Gastrocnemius medialis (tissue), 4 donors: ENCODE measurements around the gene ZNF646. TPM values are rescaled to one million over a fixed set of nuclear protein-coding genes. Genes with fewer than 3 reads are reported as not detected.

Source experiments
- ATAC-seq, 2 donors: fragments of 150-250 bp; one replicate each; pipeline ENCODE4 v1.9.1; 2016
- DNase-seq, 2 donors: peaks; one replicate each; pipeline ENCODE4 v3.0.0-alpha.2; 2019
- H3K27ac ChIP-seq, 4 donors: fragments of 200-600 bp; sonication (generic); 1 replicate in 1 of 4; 2 replicates in 3 of 4; pipeline ENCODE4 v1.5.1; 2016 to 2018; ENCODE audit warnings: mild to moderate bottlenecking in 2 of 4, moderate library complexity in 1 of 4
- H3K27me3 ChIP-seq, 3 donors: fragments of 200-600 bp; sonication (generic) in 2 of 3; 1 replicate in 1 of 3; 2 replicates in 2 of 3; pipeline versions ENCODE4 v1.5.1 to v1.6.0; 2016 to 2019; ENCODE audit warnings: mild to moderate bottlenecking in 1 of 3, moderate library complexity in 1 of 3
- H3K36me3 ChIP-seq, 2 donors: fragments of 200-600 bp; sonication (generic) in 1 of 2; one replicate each; pipeline ENCODE4 v1.5.1; 2017 to 2018
- H3K4me1 ChIP-seq, 2 donors: fragments of 200-600 bp; sonication (generic) in 1 of 2; one replicate each; pipeline ENCODE4 v1.5.1; 2016 to 2017; ENCODE audit warnings: mild to moderate bottlenecking in 2 of 2
- H3K4me3 ChIP-seq, 4 donors: fragments of 200-600 bp; sonication (generic) in 3 of 4; 1 replicate in 1 of 4; 2 replicates in 3 of 4; pipeline ENCODE4 v1.5.1; 2016 to 2019; ENCODE audit warnings: mild to moderate bottlenecking in 2 of 4
- H3K9me3 ChIP-seq, 3 donors: fragments of 200-600 bp; sonication (generic) in 2 of 3; 1 replicate in 1 of 3; 2 replicates in 2 of 3; pipeline ENCODE4 v1.5.1; 2016 to 2019
- CTCF ChIP-seq, 5 experiments: fragments of 450-650 bp in 3 of 5; fragments of 200-600 bp in 2 of 5; sonication (generic) in 2 of 5; IDR thresholded peaks in 4 of 5; conservative IDR thresholded peaks in 1 of 5; 1 replicate in 4 of 5; 2 replicates in 1 of 5; pipeline ENCODE4 v1.5.1; 2016 to 2019; ENCODE audit warnings: antibody characterized with exemption in 5 of 5, mild to moderate bottlenecking in 3 of 5, moderate library complexity in 3 of 5
- POLR2A ChIP-seq, 2 donors: fragments of 450-650 bp; IDR thresholded peaks; one replicate each; pipeline ENCODE4 v1.6.1; 2017; ENCODE audit warnings: antibody characterized with exemption in 2 of 2, mild to moderate bottlenecking in 2 of 2, moderate library complexity in 2 of 2
- in situ Hi-C, 4 donors: fragments of 200-750 bp; cut with MboI; loops; one replicate each; pipeline versions ENCODE4 v1.15.0 to v1.8.0; 2017; ENCODE audit warnings: low sequenced_read_pairs in 4 of 4
- intact Hi-C: fragments of 100-400 bp; cut with DNase I; formaldehyde crosslinking; loops from one replicate; pipeline ENCODE4 v1.15.1; 2023; ENCODE audit warnings: low total_unique reads
- total RNA-seq, 4 donors: library from RNA; depleted of rRNA; stranded (reverse); fragments of >200 nt; gene quantifications; one replicate each; pipeline versions ENCODE4 v1.1.0 to v1.2.3, GENCODE V29; 2016

The ZNF646 gene
- total RNA-seq, 4 donors from 2014 or later: 11.7 to 33.2 (median 21.5) TPM

- Histone ChIP-seq H3K9me3 (no peaks in the 10 kb centered on the region), H3K4me1 (peaks cover 8 to 14% of the 10 kb centered on the region in 2 donors), H3K27ac (no peak overlapping the region), H3K4me3 (no peak overlapping the region), H3K27me3 (no peaks in the 10 kb centered on the region), H3K36me3 (peaks cover 0 to 18% of the 10 kb centered on the region in 2 donors)
- DNase-seq (no peak), ATAC-seq (no peak)
- in situ Hi-C loops: loop anchor here in 1 of 4 donors (5.0 kb wide), 1 partner anchor 46 kb away; no protein-coding TSS in a partner anchor
- no peak for TF ChIP-seq POLR2A (IDR thresholded peaks at IDR 0.05)
- no peak for TF ChIP-seq CTCF (IDR thresholded peaks at IDR 0.05 in 4 of 5, conservative IDR thresholded peaks at IDR 0.05 in 1 of 5)
- intact Hi-C loops: loop anchor here (5.0 kb wide), 2 partner anchors 181 to 426 kb away; partner anchors contain the start of genes ARMC5 and TRIM72
Observed at GRCh38 chr16:31031276-31031675, 42.9 kb upstream of the ZNF646 start.

GRCh38 chr16:31032736-31033708, 41.2 kb upstream of the ZNF646 start, which contains the start of gene STX4:
Gene STX4, plus strand, starts transcription at chr16:31033558. Its CDS starts 248 bp downstream, at chr16:31033806.
- peak within 1 kb of the TSS; percentile 91 to 98 (median 92) for H3K27ac ChIP-seq
- ATAC-seq (peak; percentile 91 to 93), DNase-seq (peak; percentile 97 to 98)
- H3K4me3 ChIP-seq: peak within 1 kb of the TSS; percentile 82 to 99 (median 95)
- no peaks in the 10 kb centered on the region for H3K9me3 ChIP-seq
- H3K4me1 ChIP-seq: peaks cover 8 to 14% of the 10 kb centered on the region in 2 donors
- TF ChIP-seq CTCF (IDR thresholded peaks at IDR 0.05 in 4 of 5, conservative IDR thresholded peaks at IDR 0.05 in 1 of 5): peak in 3 of 5 experiments; percentile 2 to 54 (median 44)
- peak; percentile 54 to 68 for TF ChIP-seq POLR2A (IDR thresholded peaks at IDR 0.05)
- H3K27me3 ChIP-seq: no peaks in the 10 kb centered on the region
- in situ Hi-C loops (loop anchor here in 1 of 4 donors (5.0 kb wide), 1 partner anchor 44 kb away; no protein-coding TSS in a partner anchor), intact Hi-C loops (loop anchor here (1.0 to 5.0 kb wide), 6 partner anchors 36 to 424 kb away; partner anchors contain the start of genes ARMC5, TRIM72, ZNF646 and ZNF668)
- peaks cover 0 to 34% of the 10 kb centered on the region in 2 donors for H3K36me3 ChIP-seq

GRCh38 chr16:31033709-31034492, 40.3 kb upstream of the ZNF646 start:
- in situ Hi-C loops: loop anchor here in 1 of 4 donors (5.0 kb wide), 1 partner anchor 43 kb away; no protein-coding TSS in a partner anchor
- TF ChIP-seq POLR2A (IDR thresholded peaks at IDR 0.05) (peak; percentile 67 to 73), CTCF (IDR thresholded peaks at IDR 0.05 in 4 of 5, conservative IDR thresholded peaks at IDR 0.05 in 1 of 5) (no peak)
- no peaks in the 10 kb centered on the region for H3K27me3 ChIP-seq

GRCh38 chr16:31036691-31037090, 37.5 kb upstream of the ZNF646 start:
- intact Hi-C loops: no loop called here
- Histone ChIP-seq H3K27me3 (no peaks in the 10 kb centered on the region), H3K4me3 (no peak overlapping the region), H3K27ac (no peak overlapping the region), H3K9me3 (no peaks in the 10 kb centered on the region), H3K4me1 (peaks cover 8 to 14% of the 10 kb centered on the region in 2 donors), H3K36me3 (peaks cover 0 to 68% of the 10 kb centered on the region in 2 donors)
- ATAC-seq: no peak
- in situ Hi-C loops: no loop called here
- no peak for DNase-seq
- TF ChIP-seq CTCF (IDR thresholded peaks at IDR 0.05 in 4 of 5, conservative IDR thresholded peaks at IDR 0.05 in 1 of 5) (no peak), POLR2A (IDR thresholded peaks at IDR 0.05) (no peak)

More at GRCh38 chr16:31033709-31034492, 40.3 kb upstream of the ZNF646 start:
- peaks cover 0 to 43% of the 10 kb centered on the region in 2 donors for H3K36me3 ChIP-seq
- no peaks in the 10 kb centered on the region for H3K9me3 ChIP-seq
- H3K27ac ChIP-seq: peak overlapping the region; percentile 91 to 98 (median 92)
- intact Hi-C loops: loop anchor here (1.0 to 5.0 kb wide), 6 partner anchors 37 to 423 kb away; partner anchors contain the start of genes ARMC5, TRIM72, ZNF646 and ZNF668
- peak overlapping the region; percentile 82 to 99 (median 95) for H3K4me3 ChIP-seq
- DNase-seq (peak; percentile 88 to 89), ATAC-seq (peak; percentile 70 to 71)
- H3K4me1 ChIP-seq: peaks cover 8 to 14% of the 10 kb centered on the region in 2 donors
